SK-N-SH (cell line): ENCODE measurements around the gene KIF27.
"Not testable (repeated sequence)": the region's sequence is repeated elsewhere in the genome, so short reads cannot be mapped to it uniquely, and the experiment has no call there.

Experiments used
- EZH2phosphoT487 ChIP-seq: fragments of 200-600 bp; sonication (generic); IDR thresholded peaks from 2 replicates; pipeline ENCODE4 v1.6.1; 2017; ENCODE audit warnings: low read depth, mixed run types, mild to moderate bottlenecking, antibody characterized with exemption, moderate library complexity, borderline replicate concordance
- GATA2 ChIP-seq: sonication (generic); formaldehyde crosslinking; IDR thresholded peaks from 2 replicates; pipeline ENCODE4 v1.5.0; 2020; ENCODE audit warnings: mild to moderate bottlenecking, missing genetic modification reagents
- MEF2A ChIP-seq: IDR thresholded peaks from 2 replicates; pipeline ENCODE4 v1.4.0; 2012; ENCODE audit warnings: low read depth, borderline replicate concordance
- MXI1 ChIP-seq: IDR thresholded peaks from 2 replicates; pipeline ENCODE4 v1.6.1; 2012; ENCODE audit warnings: mild to moderate bottlenecking, low read depth, low read length, improper control_type of control experiment
- POLR2AphosphoS5 ChIP-seq: IDR thresholded peaks from 2 replicates; pipeline ENCODE4 v1.6.1; 2012; ENCODE audit warnings: low read depth, low read length
- RCOR1 ChIP-seq: fragments of 150-350 bp; IDR thresholded peaks from 2 replicates; pipeline ENCODE4 v1.6.1; 2017; ENCODE audit warnings: antibody characterized with exemption, low read length
- RFX5 ChIP-seq: IDR thresholded peaks from 2 replicates; pipeline ENCODE4 v1.6.1; 2012; ENCODE audit warnings: mild to moderate bottlenecking, improper control_type of control experiment, low read length
- SMC3 ChIP-seq: IDR thresholded peaks from 2 replicates; pipeline ENCODE4 v1.6.1; 2012; ENCODE audit warnings: low read depth, low read length, improper control_type of control experiment
- TAF1 ChIP-seq: IDR thresholded peaks from 2 replicates; pipeline ENCODE4 v1.6.1; 2012; ENCODE audit warnings: low read depth, mild to moderate bottlenecking, low read length, moderate library complexity, borderline replicate concordance
- YY1 ChIP-seq: IDR thresholded peaks from 2 replicates; pipeline ENCODE4 v1.4.0; 2012; ENCODE audit warnings: low read depth, mild to moderate bottlenecking
- TF ChIP-seq, protein P1 (sequence below): fragments of 200-600 bp; sonication (generic); IDR thresholded peaks from 2 replicates; pipeline ENCODE4 v1.6.1; 2017; ENCODE audit warnings: antibody characterized with exemption, mild to moderate bottlenecking, moderate library complexity

DNA sequence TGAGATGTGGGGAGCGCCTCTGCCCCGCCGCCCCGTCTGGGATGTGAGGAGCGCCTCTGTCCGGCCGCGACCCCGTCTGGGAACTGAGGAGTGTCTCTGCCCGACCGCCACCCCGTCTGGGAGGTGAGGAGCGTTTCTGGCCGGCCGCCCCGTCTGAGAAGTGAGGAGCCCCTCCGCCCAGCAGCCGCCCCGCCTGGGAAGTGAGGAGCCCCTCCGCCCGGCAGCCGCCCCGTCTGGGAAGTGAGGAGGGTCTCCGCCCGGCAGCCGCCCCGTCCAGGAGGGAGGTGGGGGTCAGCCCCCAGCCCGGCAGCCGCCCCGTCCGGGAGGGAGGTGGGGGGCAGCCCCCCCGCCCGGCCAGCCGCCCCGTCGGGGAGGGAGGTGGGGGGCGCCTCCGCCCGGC is 26.9 kb upstream of the KIF27 start:
- not testable (repeated sequence) for TF ChIP-seq EZH2phosphoT487; RFX5; RCOR1; SMC3; POLR2AphosphoS5; MEF2A; YY1; MXI1; GATA2 (CRISPR knock-in tag); TAF1
- TF ChIP-seq, protein P1, sequence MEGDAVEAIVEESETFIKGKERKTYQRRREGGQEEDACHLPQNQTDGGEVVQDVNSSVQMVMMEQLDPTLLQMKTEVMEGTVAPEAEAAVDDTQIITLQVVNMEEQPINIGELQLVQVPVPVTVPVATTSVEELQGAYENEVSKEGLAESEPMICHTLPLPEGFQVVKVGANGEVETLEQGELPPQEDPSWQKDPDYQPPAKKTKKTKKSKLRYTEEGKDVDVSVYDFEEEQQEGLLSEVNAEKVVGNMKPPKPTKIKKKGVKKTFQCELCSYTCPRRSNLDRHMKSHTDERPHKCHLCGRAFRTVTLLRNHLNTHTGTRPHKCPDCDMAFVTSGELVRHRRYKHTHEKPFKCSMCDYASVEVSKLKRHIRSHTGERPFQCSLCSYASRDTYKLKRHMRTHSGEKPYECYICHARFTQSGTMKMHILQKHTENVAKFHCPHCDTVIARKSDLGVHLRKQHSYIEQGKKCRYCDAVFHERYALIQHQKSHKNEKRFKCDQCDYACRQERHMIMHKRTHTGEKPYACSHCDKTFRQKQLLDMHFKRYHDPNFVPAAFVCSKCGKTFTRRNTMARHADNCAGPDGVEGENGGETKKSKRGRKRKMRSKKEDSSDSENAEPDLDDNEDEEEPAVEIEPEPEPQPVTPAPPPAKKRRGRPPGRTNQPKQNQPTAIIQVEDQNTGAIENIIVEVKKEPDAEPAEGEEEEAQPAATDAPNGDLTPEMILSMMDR = not testable (repeated sequence)
